ENCODE measurements around the gene SPEF2.

SPEF2 gene

GRCh38 chr5:35709688-35710087 is 92.0 kb downstream of the SPEF2 start:
- no peaks in the 10 kb centered on the region for H3K9me3 ChIP-seq (ENCODE audit: insufficient read depth, low read length)
- no peak for DNase-seq (ENCODE audit: low read depth, low spot score)
- no peak for TF ChIP-seq SUZ12 (IDR thresholded peaks at IDR 0.05; ENCODE audit: extremely low read depth, insufficient read depth, insufficient read length)
- no peak for TF ChIP-seq ZNF274 (IDR thresholded peaks at IDR 0.05; ENCODE audit: low read depth, low read length)
- TF ChIP-seq YY1 (IDR thresholded peaks at IDR 0.05; ENCODE audit: insufficient read depth, insufficient read length), result no peak
- H3K27me3 ChIP-seq (ENCODE audit: insufficient read depth, insufficient read length), result no peaks in the 10 kb centered on the region
- H3K4me1 ChIP-seq (ENCODE audit: insufficient read depth, insufficient read length), result no peaks in the 10 kb centered on the region
- H3K4me3 ChIP-seq (ENCODE audit: insufficient read length, low read depth), result no peak overlapping the region
- no peaks in the 10 kb centered on the region for H3K36me3 ChIP-seq (ENCODE audit: insufficient read depth, insufficient read length, low read length)
- H3K9ac ChIP-seq (ENCODE audit: insufficient read length, low read depth), result no peak overlapping the region

- H3K9ac ChIP-seq (ENCODE audit: insufficient read length, low read depth), result no peak overlapping the region
- H3K9me3 ChIP-seq (ENCODE audit: insufficient read depth, low read length), result no peaks in the 10 kb centered on the region
- no peak for TF ChIP-seq ZNF274 (IDR thresholded peaks at IDR 0.05; ENCODE audit: low read depth, low read length)
- TF ChIP-seq SUZ12 (IDR thresholded peaks at IDR 0.05; ENCODE audit: extremely low read depth, insufficient read depth, insufficient read length), result no peak
- no peak for TF ChIP-seq YY1 (IDR thresholded peaks at IDR 0.05; ENCODE audit: insufficient read depth, insufficient read length)
- no peak overlapping the region for H3K4me3 ChIP-seq (ENCODE audit: insufficient read length, low read depth)
- no peaks in the 10 kb centered on the region for H3K36me3 ChIP-seq (ENCODE audit: insufficient read depth, insufficient read length, low read length)
- DNase-seq (ENCODE audit: low read depth, low spot score), result no peak
- H3K4me1 ChIP-seq (ENCODE audit: insufficient read depth, insufficient read length), result no peaks in the 10 kb centered on the region
- H3K27me3 ChIP-seq (ENCODE audit: insufficient read depth, insufficient read length), result no peaks in the 10 kb centered on the region
These were observed 100.1 kb downstream of the SPEF2 start for GRCh38 chr5:35717718-35718117.

- H3K4me3 ChIP-seq (ENCODE audit: insufficient read length, low read depth), result no peak overlapping the region
- H3K27me3 ChIP-seq (ENCODE audit: insufficient read depth, insufficient read length), result no peaks in the 10 kb centered on the region
- H3K9me3 ChIP-seq (ENCODE audit: insufficient read depth, low read length), result no peaks in the 10 kb centered on the region
- no peaks in the 10 kb centered on the region for H3K4me1 ChIP-seq (ENCODE audit: insufficient read depth, insufficient read length)
- no peaks in the 10 kb centered on the region for H3K36me3 ChIP-seq (ENCODE audit: insufficient read depth, insufficient read length, low read length)
- TF ChIP-seq SUZ12 (IDR thresholded peaks at IDR 0.05; ENCODE audit: extremely low read depth, insufficient read depth, insufficient read length) (no peak), YY1 (IDR thresholded peaks at IDR 0.05; ENCODE audit: insufficient read depth, insufficient read length) (no peak), ZNF274 (IDR thresholded peaks at IDR 0.05; ENCODE audit: low read depth, low read length) (no peak)
- DNase-seq (ENCODE audit: low read depth, low spot score), result no peak
- no peak overlapping the region for H3K9ac ChIP-seq (ENCODE audit: insufficient read length, low read depth)
These were observed 118.1 kb downstream of the SPEF2 start for GRCh38 chr5:35735718-35736117.

GRCh38 chr5:35736280-35736679 is 118.6 kb downstream of the SPEF2 start:
- no peak for DNase-seq (ENCODE audit: low read depth, low spot score)
- H3K9me3 ChIP-seq (ENCODE audit: insufficient read depth, low read length), result no peaks in the 10 kb centered on the region
- no peak overlapping the region for H3K4me3 ChIP-seq (ENCODE audit: insufficient read length, low read depth)
- no peaks in the 10 kb centered on the region for H3K4me1 ChIP-seq (ENCODE audit: insufficient read depth, insufficient read length)
- H3K36me3 ChIP-seq (ENCODE audit: insufficient read depth, insufficient read length, low read length), result no peaks in the 10 kb centered on the region
- TF ChIP-seq YY1 (IDR thresholded peaks at IDR 0.05; ENCODE audit: insufficient read depth, insufficient read length) (no peak), ZNF274 (IDR thresholded peaks at IDR 0.05; ENCODE audit: low read depth, low read length) (no peak), SUZ12 (IDR thresholded peaks at IDR 0.05; ENCODE audit: extremely low read depth, insufficient read depth, insufficient read length) (no peak)
- no peak overlapping the region for H3K9ac ChIP-seq (ENCODE audit: insufficient read length, low read depth)
- no peaks in the 10 kb centered on the region for H3K27me3 ChIP-seq (ENCODE audit: insufficient read depth, insufficient read length)

GRCh38 chr5:35741126-35741716 is 123.6 kb downstream of the SPEF2 start:
- no peak for TF ChIP-seq ZNF274 (IDR thresholded peaks at IDR 0.05; ENCODE audit: low read depth, low read length)
- no peak for TF ChIP-seq YY1 (IDR thresholded peaks at IDR 0.05; ENCODE audit: insufficient read depth, insufficient read length)
- no peak for TF ChIP-seq SUZ12 (IDR thresholded peaks at IDR 0.05; ENCODE audit: extremely low read depth, insufficient read depth, insufficient read length)
- Histone ChIP-seq H3K4me1 (ENCODE audit: insufficient read depth, insufficient read length) (no peaks in the 10 kb centered on the region), H3K9me3 (ENCODE audit: insufficient read depth, low read length) (no peaks in the 10 kb centered on the region), H3K36me3 (ENCODE audit: insufficient read depth, insufficient read length, low read length) (no peaks in the 10 kb centered on the region), H3K4me3 (ENCODE audit: insufficient read length, low read depth) (no peak overlapping the region), H3K9ac (ENCODE audit: insufficient read length, low read depth) (no peak overlapping the region), H3K27me3 (ENCODE audit: insufficient read depth, insufficient read length) (peaks cover 15% of the 10 kb centered on the region)
- no peak for DNase-seq (ENCODE audit: low read depth, low spot score)

GRCh38 chr5:35741971-35742370 is 124.3 kb downstream of the SPEF2 start:
- no peaks in the 10 kb centered on the region for H3K36me3 ChIP-seq (ENCODE audit: insufficient read depth, insufficient read length, low read length)
- peaks cover 23% of the 10 kb centered on the region for H3K27me3 ChIP-seq (ENCODE audit: insufficient read depth, insufficient read length)
- TF ChIP-seq YY1 (IDR thresholded peaks at IDR 0.05; ENCODE audit: insufficient read depth, insufficient read length) (no peak), ZNF274 (IDR thresholded peaks at IDR 0.05; ENCODE audit: low read depth, low read length) (no peak), SUZ12 (IDR thresholded peaks at IDR 0.05; ENCODE audit: extremely low read depth, insufficient read depth, insufficient read length) (no peak)
- no peak for DNase-seq (ENCODE audit: low read depth, low spot score)
- H3K4me1 ChIP-seq (ENCODE audit: insufficient read depth, insufficient read length), result no peaks in the 10 kb centered on the region
- no peak overlapping the region for H3K9ac ChIP-seq (ENCODE audit: insufficient read length, low read depth)
- no peaks in the 10 kb centered on the region for H3K9me3 ChIP-seq (ENCODE audit: insufficient read depth, low read length)
- H3K4me3 ChIP-seq (ENCODE audit: insufficient read length, low read depth), result no peak overlapping the region

- Histone ChIP-seq H3K4me1 (ENCODE audit: insufficient read depth, insufficient read length) (no peaks in the 10 kb centered on the region), H3K9me3 (ENCODE audit: insufficient read depth, low read length) (no peaks in the 10 kb centered on the region), H3K4me3 (ENCODE audit: insufficient read length, low read depth) (no peak overlapping the region), H3K9ac (ENCODE audit: insufficient read length, low read depth) (no peak overlapping the region), H3K27me3 (ENCODE audit: insufficient read depth, insufficient read length) (peaks cover 38% of the 10 kb centered on the region), H3K36me3 (ENCODE audit: insufficient read depth, insufficient read length, low read length) (no peaks in the 10 kb centered on the region)
- TF ChIP-seq YY1 (IDR thresholded peaks at IDR 0.05; ENCODE audit: insufficient read depth, insufficient read length), result no peak
- TF ChIP-seq SUZ12 (IDR thresholded peaks at IDR 0.05; ENCODE audit: extremely low read depth, insufficient read depth, insufficient read length), result no peak
- TF ChIP-seq ZNF274 (IDR thresholded peaks at IDR 0.05; ENCODE audit: low read depth, low read length), result no peak
- no peak for DNase-seq (ENCODE audit: low read depth, low spot score)
These were observed 126.0 kb downstream of the SPEF2 start for GRCh38 chr5:35743644-35744043.

Measured in NT2/D1 (cell line).